NCI-H460 (cell line): ENCODE measurements around the gene SIL1. TPM values are rescaled to one million over a fixed set of nuclear protein-coding genes. Genes with fewer than 3 reads are reported as not detected.
"Not testable (repeated sequence)": the region's sequence is repeated elsewhere in the genome, so short reads cannot be mapped to it uniquely, and the experiment has no call there.

ENCODE experiments used
- DNase-seq: peaks from one replicate; pipeline ENCODE4 v3.0.0-alpha.2; 2016; ENCODE audit warnings: low read depth; ENCODE audit errors: extremely low read depth
- total RNA-seq: library from RNA; depleted of rRNA; stranded (reverse); fragments of >200 nt; shearing (Covaris generic); gene quantifications from 2 replicates; pipeline ENCODE4 v1.2.3, GENCODE V29; 2014

Gene SIL1
- total RNA-seq, 1 experiment from 2014 or later: 54.9 TPM

GRCh38 chr5:139205124-139205523, 7.0 kb upstream of the SIL1 start:
- no peak for DNase-seq

DNA sequence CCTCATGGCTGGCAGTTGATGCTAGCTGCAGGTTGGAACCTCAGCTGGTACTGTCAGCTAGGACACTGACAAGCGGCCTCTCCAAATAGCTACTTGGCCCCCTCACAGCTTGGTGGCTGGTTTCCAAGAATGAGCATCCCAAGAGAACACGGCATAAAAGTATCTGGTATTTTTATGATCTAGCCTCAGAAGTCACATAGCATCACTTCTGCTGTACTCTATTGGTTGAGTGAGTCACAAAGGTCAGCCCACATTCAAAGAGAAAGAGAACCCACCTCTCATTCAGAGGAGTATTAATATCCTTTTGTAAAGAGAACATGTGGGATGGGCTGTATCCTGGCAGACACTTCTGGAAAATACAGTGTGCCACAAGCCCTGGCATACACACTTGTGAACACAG, 6.0 kb upstream of the SIL1 start:
- no peak for DNase-seq

DNA sequence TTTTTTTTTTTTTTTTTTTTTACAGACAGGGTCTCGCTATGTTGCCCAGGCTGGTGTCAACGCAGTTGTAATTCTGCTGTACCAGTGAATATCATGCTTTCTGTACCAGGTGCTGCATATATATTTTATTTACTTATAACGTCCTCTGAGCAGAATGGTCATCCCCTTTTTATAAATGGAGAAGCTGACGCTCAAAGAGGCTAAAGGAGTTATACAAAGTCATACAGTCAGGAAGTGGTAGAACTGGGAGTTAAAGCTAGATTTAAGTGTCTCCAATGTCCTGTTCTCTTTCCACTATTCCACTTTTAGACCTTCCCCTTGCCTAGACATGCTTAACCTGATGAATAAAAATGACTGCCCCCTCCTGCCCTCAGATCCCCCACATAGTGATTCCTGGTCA, 1.2 kb upstream of the SIL1 start:
- DNase-seq: no peak

DNA sequence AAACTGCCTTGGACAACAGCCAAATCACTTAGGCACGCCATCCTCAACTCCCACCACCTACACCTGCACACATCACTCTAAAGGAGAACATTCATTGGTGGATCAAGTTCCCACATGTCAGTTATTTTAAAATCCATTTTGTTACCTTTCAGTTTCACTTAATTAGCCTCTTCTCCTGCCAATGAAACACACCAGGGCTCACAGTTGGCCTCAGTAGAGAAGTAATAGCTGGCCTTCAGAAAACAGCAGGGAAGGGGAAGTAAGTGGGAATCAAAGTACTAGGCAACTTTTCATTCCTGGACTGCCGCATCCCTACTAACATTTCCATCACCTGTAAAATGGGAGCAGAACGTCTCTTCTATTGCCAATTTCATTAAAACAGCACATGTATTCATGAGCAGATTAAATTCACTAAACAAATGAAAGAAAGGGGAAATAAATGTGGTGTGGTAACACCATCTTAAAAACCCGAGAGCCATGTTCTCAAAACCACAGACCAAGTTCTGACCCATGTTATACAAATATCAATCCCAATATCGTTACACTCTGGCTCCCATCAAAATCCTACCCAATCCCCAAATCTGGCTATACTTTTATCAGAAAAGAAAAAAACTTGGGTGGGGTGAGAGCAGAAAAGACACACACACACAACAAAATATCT, 1.7 kb downstream of the SIL1 start:
- DNase-seq: no peak

GRCh38 chr5:139194486-139194885, 3.7 kb downstream of the SIL1 start:
- no peak for DNase-seq

DNA sequence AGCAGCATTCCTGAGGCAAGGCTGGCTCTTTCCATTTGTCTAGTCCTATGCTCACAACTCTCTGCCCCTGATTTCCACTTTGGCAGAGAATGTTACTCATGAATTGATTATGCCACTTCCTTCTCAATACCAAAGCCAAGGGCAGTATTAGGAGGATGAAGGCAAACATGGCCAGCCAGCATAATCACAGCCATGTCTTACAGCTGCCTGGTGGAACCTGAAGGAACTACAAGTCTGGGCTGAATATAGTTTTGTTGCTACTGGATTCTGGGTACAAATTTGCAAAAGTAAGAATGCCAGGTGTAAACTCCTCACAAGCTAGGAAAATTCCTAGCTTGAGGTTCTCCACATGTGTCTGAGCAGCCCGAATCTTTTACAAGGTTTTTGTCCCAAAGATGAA, 4.2 kb downstream of the SIL1 start:
- DNase-seq: no peak

DNA sequence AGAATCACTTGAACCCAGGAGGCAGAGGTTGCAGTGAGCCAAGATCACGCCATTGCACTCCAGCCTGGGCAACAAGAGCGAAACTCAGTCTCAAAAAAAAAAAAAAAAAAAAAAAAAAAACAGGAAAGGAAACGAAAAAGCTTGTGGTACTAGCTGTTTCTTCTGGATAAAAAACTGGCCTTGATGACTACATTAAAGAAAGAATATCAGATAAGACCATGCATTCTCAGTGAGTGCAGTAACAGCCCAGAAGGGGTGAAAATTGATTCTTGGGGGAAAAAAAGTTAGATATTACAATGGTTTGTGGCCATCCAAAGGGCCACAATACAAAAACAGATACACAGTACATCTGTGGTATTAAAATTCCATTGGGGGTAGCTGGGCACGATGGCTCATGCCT, 5.3 kb downstream of the SIL1 start:
- not testable (repeated sequence) for DNase-seq

DNA sequence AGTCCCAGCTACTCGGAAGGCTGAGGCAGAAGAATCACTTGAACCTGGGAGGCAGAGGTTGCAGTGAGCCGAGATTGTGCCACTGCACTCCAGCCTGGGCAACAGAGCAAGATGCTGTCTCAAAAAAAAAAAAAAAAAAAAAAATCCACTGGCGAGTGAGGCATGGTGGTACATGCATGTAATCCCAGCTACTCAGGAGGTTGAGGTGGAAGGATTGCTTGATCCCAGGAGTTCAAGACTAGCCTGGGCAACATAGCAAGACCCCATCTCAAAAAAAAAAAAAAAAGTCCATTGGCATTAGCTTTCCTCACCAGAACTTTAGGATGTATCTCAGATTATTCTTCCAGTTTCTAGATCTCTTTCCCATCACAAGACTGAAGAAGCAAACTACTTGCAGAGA, 6.2 kb downstream of the SIL1 start:
- DNase-seq: not testable (repeated sequence)

GRCh38 chr5:139190125-139190524, 8.0 kb downstream of the SIL1 start:
- DNase-seq: no peak

DNA sequence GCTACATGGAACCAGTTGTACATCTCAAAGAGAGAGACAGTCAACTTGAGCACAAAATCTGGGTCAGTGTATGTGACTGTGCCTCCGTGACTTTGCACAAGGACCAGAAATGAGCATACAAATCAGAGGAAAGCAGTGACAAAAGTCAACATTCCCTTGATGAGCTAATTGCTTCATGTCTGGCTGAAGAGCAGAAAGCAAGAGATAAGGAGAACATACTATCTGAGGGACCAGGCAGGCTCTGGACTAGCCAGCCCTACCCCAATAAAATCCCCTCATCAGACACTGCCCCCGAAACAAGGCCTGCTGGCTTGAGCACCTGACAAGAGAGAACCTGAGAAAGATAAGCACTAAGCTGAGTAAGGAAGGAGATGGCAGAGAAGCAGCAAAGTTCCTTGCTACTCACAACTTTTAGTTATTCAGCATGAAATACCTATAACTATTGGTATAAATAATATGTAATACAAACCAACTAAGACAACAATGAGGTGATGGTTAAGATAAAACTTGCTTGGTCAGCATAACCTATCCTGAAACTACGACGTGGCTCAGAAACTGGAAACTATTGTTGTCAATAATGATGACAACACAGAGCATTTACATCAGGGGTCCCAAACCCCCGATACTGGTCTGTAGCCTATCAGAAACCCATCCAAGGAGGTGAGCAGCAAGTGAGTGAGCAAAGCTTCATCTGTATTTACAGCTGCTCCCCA, 9.5 kb downstream of the SIL1 start:
- DNase-seq: no peak

DNA sequence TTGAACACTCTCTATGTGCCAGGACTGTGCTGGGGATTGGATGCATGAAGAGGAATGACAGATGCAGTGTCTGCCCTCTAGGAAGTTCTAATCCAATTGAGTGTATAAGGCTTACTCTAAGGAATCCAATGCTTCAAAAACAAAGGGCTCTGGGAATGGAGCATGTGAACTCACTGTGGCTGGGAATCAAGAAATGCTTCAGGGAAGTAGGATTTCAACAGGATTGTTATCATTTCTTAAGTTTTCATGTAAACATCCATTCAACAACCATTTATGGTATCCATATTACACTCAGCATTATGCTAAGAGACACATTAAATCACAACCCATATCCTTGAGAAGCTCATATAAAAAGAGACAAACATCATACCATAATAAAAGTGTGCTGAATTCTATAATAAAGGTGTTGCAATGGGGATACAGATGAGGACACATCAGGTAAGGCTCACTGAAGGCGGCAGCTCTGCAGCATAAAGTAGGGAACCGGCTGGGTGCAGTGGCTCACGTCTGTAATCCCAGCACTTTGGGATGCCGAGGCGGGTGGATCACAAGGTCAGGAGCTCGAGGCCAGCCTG, 11.3 kb downstream of the SIL1 start:
- no peak for DNase-seq

DNA sequence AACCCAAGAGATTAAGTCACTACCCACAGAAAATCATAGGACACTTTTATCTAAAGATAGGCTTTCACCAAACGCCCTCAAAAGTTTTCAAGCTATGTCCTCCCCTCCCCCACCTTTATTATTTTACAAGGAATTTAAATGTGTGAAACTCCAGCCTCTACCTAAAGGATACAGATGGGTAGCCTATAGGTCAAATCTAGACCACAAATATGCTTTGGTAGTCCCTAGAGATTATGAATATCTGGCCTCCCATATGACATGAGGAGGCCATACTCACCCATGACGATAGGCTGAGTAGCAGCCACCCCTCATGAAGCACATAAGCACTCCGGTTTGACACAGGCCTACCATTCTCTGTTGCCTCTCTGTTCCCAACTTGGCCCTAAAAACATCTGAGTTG, 11.9 kb downstream of the SIL1 start:
- DNase-seq: no peak

- no peak for DNase-seq
These were observed 12.6 kb downstream of the SIL1 start for GRCh38 chr5:139185589-139185988.

- no peak for DNase-seq
These were observed 14.7 kb downstream of the SIL1 start for GRCh38 chr5:139183502-139183901.

DNA sequence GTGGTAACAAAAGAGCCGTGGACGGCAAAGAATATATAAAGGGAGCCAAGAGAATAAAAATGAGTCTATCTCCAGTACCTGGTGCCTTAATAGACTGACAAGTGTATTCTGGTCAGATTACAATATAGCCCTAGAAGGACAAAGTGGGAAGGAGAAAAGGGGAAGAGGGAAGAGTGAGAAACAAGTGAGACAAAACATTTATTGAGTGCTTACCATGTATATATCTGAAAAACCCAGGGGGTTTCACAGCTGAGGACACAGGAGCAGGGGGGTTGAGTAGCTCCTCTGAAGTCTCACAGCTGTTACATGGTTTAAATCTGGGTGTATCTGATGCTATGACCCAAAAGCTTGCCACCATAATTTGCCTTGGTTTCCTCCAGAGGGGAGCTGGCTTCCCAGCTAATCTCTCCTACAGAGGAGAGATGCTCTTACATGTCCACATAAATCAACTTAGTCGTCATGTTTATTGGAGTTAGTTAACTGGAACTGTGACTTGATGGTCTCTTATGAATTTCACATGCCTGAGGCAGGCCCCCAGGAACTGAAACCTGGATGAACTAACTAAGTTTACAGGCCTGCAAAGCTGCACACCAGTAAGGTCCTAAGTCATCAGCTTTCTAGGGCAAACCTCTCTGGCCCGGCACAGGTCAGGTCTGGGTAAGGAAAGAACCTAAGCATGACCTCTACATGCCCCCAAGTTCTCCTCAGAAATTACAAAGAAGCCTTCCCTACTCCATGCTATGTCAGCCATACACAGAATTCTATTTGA, 15.5 kb downstream of the SIL1 start:
- no peak for DNase-seq

DNA sequence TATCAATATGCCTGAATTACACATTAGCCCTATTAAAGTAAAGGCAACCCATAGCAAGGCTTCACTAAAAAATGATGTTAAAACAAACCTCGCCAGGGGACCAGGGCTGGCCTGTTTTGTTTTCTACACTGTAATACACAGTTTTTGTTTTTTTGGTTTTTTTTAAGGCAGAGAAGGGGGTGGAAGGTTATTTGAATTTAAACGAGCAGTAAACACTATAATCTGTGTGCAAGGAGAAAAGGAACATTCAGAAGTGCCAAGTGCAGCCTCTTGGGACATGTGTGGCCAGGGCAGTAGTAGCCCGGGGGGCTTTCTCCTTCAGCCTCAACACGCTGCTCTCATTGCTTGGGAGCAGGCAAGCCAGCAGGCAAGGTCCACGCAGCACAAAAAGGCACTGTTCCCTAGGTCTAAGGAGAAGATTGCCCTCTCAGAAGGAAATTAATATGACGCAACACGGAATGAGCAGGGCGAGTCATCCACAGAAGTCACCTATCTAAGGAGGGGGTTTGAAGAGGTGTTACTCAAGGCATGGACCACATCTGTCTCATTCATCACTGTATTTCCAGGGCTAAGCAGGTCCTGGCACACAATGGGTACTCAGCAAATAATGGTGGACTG, 16.2 kb downstream of the SIL1 start:
- DNase-seq: no peak

DNA sequence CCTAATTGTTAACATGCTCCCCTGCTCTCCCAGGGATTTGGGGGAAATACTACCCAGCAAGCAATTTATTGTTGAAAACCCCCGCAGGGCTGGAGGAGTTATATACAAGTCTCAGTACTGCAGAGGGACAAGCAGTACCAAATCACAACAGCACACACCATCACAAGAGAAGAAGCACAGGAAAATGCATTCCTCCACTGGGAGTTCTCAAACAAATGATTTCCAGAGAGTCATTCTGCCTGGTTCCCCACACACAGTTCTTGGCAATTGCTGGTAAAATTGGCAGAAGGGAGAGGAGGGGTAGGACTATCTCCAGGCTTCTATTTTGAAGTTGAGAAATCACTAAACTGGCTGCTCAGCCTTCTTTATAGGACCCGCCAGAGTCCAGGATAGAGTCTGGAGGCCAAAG, 16.8 kb downstream of the SIL1 start:
- DNase-seq: no peak

- DNase-seq: no peak
These were observed 17.3 kb downstream of the SIL1 start for GRCh38 chr5:139180850-139181249.

GRCh38 chr5:139179778-139180513, 18.2 kb downstream of the SIL1 start:
- DNase-seq: not testable (repeated sequence)

DNA sequence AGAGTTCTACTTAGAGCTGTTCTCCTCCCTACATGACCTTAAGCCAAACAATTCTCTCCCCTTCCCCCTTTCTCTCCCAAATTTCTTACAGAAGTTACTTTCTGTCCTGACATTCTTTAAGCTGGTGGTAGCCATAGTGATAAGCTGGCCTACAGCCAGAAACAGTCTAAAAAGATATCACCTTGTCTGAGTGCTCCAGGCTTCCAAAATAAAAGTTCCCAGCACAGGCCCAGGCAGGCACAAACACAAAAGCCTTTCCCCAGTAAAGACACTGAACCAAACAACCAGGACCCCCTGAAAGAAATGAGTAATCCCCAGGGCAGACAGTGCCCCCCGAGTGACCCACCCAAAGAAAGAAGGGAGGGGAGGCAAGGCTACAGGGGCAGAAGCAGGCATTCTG, 19.2 kb downstream of the SIL1 start:
- no peak for DNase-seq
